GM12878 (cell line): ENCODE results near the gene AGBL4. TPM values are rescaled to one million over a fixed set of nuclear protein-coding genes. Genes with fewer than 3 reads are reported as not detected.

ENCODE experiments used
- ATAC-seq: fragments of 200-7000 bp; cut with Tn5 transposase; 3 replicates; pipeline ENCODE4 v1.9.1; 2020; ENCODE audit warnings: mild to moderate bottlenecking, moderate library complexity
- BruUV-seq: library from RNA; stranded (reverse); fragments of 400-500 nt; replicated peaks from 2 replicates; lab custom pipeline; 2021; lab: Mats Ljungman, UMichigan
- CTCF ChIA-PET: fragments of 300-600 bp; sonication (Branson Sonifier 250); formaldehyde crosslinking; extraction: SDS; loops from one replicate; lab custom pipeline; 2021; ENCODE audit warnings: inconsistent platforms; lab: Yijun Ruan, JAX
- POLR2A ChIA-PET: fragments of 350-600 bp; formaldehyde crosslinking; extraction: SDS; loops from one replicate; lab custom pipeline; 2021; ENCODE audit warnings: inconsistent platforms; lab: Charles Lee
- RAD21 ChIA-PET: fragments of 300-600 bp; sonication (Branson Sonifier 250); formaldehyde crosslinking; loops from one replicate; lab custom pipeline; 2023; ENCODE audit warnings: antibody characterized with exemption; ENCODE audit not compliant: unreplicated experiment; lab: Charles Lee
- SMC1A ChIA-PET: fragments of 300-600 bp; sonication (Branson Sonifier 250); formaldehyde crosslinking; loops from one replicate; lab custom pipeline; 2023; ENCODE audit not compliant: unreplicated experiment, uncharacterized antibody; lab: Charles Lee
- DNase-seq: peaks from one replicate; pipeline ENCODE4 v3.0.0-alpha.2; 2011; ENCODE audit warnings: low read depth, low spot score
- FAIRE-seq: peaks from 3 replicates; lab custom pipeline; 2011; peaks lifted over from hg19 to GRCh38; lab: Jason Lieb, UNC
- H2AFZ ChIP-seq: 2 replicates; pipeline ENCODE4 v1.6.0; 2011; ENCODE audit warnings: low read depth, low read length, control low read depth; ENCODE audit not compliant: control insufficient read depth
- H3K27ac ChIP-seq: 2 replicates; pipeline ENCODE4 v1.5.1; 2011; ENCODE audit warnings: control low read depth; ENCODE audit not compliant: control insufficient read depth, insufficient read depth
- H3K27me3 ChIP-seq, 2 experiments: replicated peaks in 1 of 2; 2 replicates each; pipeline versions ENCODE4 v1.6.0 to v1.6.1; 2011; ENCODE audit warnings: low read length in 1 of 2; ENCODE audit not compliant: control insufficient read depth in 2 of 2, insufficient read depth in 2 of 2
- H3K36me3 ChIP-seq, 2 experiments: 2 replicates each; pipeline ENCODE4 v1.5.1; 2011; ENCODE audit warnings: low read length in 1 of 2; ENCODE audit not compliant: control insufficient read depth in 2 of 2, insufficient read depth in 2 of 2
- H3K4me1 ChIP-seq: 2 replicates; pipeline ENCODE4 v1.6.1; 2011; ENCODE audit warnings: mild to moderate bottlenecking, low read length, moderate library complexity, mixed read lengths; ENCODE audit not compliant: control insufficient read depth, insufficient read depth
- H3K4me2 ChIP-seq: 2 replicates; pipeline ENCODE4 v1.6.0; 2011; ENCODE audit warnings: control low read depth; ENCODE audit not compliant: control insufficient read depth, insufficient read depth
- H3K4me3 ChIP-seq: fragments of 200-600 bp; sonication (generic); 2 replicates; pipeline ENCODE4 v1.5.1; 2016
- H3K79me2 ChIP-seq: 2 replicates; pipeline ENCODE4 v1.6.0; 2011; ENCODE audit warnings: low read length; ENCODE audit not compliant: control insufficient read depth, insufficient read depth
- H3K9ac ChIP-seq: 2 replicates; pipeline ENCODE4 v1.8.0; 2011; ENCODE audit warnings: low read length, control low read depth, mixed read lengths; ENCODE audit not compliant: control insufficient read depth, insufficient read depth
- H3K9me3 ChIP-seq: replicated peaks from 3 replicates; pipeline ENCODE4 v1.5.1; 2011; ENCODE audit warnings: mild to moderate bottlenecking, low read length; ENCODE audit not compliant: control insufficient read depth, insufficient read depth
- H4K20me1 ChIP-seq: 2 replicates; pipeline ENCODE4 v1.6.0; 2011; ENCODE audit not compliant: control insufficient read depth, insufficient read depth
- BCL11A ChIP-seq: IDR thresholded peaks from 2 replicates; pipeline ENCODE4 v1.6.1; 2011; ENCODE audit warnings: low read depth, low read length
- BCLAF1 ChIP-seq: fragments of 450-650 bp; IDR thresholded peaks from 2 replicates; pipeline ENCODE4 v1.6.1; 2017; ENCODE audit warnings: antibody characterized with exemption, mild to moderate bottlenecking, moderate library complexity
- CTCF ChIP-seq, 3 experiments: IDR thresholded peaks in 2 of 3; conservative IDR thresholded peaks in 1 of 3; 2 replicates each; pipeline ENCODE4 v1.5.1; 2011; ENCODE audit warnings: low read depth in 3 of 3, low read length in 3 of 3, mild to moderate bottlenecking in 3 of 3, control low read depth in 2 of 3, moderate library complexity in 2 of 3, inconsistent platforms in 1 of 3, mixed read lengths in 1 of 3; ENCODE audit not compliant: control insufficient read depth in 2 of 3, insufficient read depth in 1 of 3; ENCODE audit errors: extremely low read depth in 1 of 3
- EGR1 ChIP-seq, 2 experiments: IDR thresholded peaks; 1 replicate in 1 of 2; 2 replicates in 1 of 2; pipeline ENCODE4 v1.6.1; 2011 to 2012; ENCODE audit warnings: low read depth in 2 of 2, low read length in 2 of 2, borderline replicate concordance in 1 of 2, mild to moderate bottlenecking in 1 of 2, moderate library complexity in 1 of 2
- EZH2 ChIP-seq: IDR thresholded peaks from 2 replicates; pipeline ENCODE4 v1.6.1; 2012; ENCODE audit warnings: low read depth, mild to moderate bottlenecking, control low read depth, inconsistent platforms, low read length, borderline replicate concordance; ENCODE audit not compliant: control insufficient read depth
- NFIC ChIP-seq: IDR thresholded peaks from 2 replicates; pipeline ENCODE4 v1.6.1; 2012; ENCODE audit warnings: low read depth, mild to moderate bottlenecking, inconsistent platforms, low read length, moderate library complexity
- SIX5 ChIP-seq: IDR thresholded peaks from 2 replicates; pipeline ENCODE4 v1.6.1; 2011; ENCODE audit warnings: mild to moderate bottlenecking, low read depth, low read length, moderate library complexity; ENCODE audit not compliant: severe bottlenecking
- SREBF2 ChIP-seq: IDR thresholded peaks from 2 replicates; pipeline ENCODE4 v1.6.1; 2012; ENCODE audit warnings: mild to moderate bottlenecking, low read length
- ZNF592 ChIP-seq: fragments of 450-650 bp; IDR thresholded peaks from 2 replicates; pipeline ENCODE4 v1.6.1; 2017; ENCODE audit warnings: mild to moderate bottlenecking, moderate library complexity
- WGBS: methylation state at CpG from one replicate; pipeline ENCODE4 v1.1.6; 2016; ENCODE audit warnings: low lambda C conversion rate; ENCODE audit not compliant: insufficient replicate concordance, insufficient coverage; ENCODE audit errors: missing lambda C conversion rate; 5-methylcytosine and 5-hydroxymethylcytosine counted together
- in situ Hi-C: fragments of 300-500 bp; cut with MboI; formaldehyde crosslinking; loops from 9 replicates; pipeline ENCODE4 v1.14.3; 2018; ENCODE audit warnings: mixed read lengths
- intact Hi-C: fragments of 100-400 bp; cut with micrococcal nuclease; formaldehyde crosslinking; loops from one replicate; pipeline ENCODE4 v1.14.2; 2022; ENCODE audit not compliant: unreplicated experiment
- polyA plus RNA-seq, 11 experiments: library from polyadenylated mRNA; depleted of rRNA in 4 of 11; unstranded in 6 of 11; stranded (reverse) in 5 of 11; fragments of >200 nt; fragmentation: Nextera tagmentation in 4 of 11; fragmentation: Illumina TruSeq in 1 of 11; extraction: Ambion mirVana in 4 of 11; extraction: Trizol in 1 of 11; gene quantifications; 1 replicate in 1 of 11; 2 replicates in 10 of 11; pipeline versions ENCODE4 v1.2.1 to v1.2.3, GENCODE V29; 2011 to 2016; ENCODE audit warnings: inconsistent platforms in 2 of 11, missing spikeins in 2 of 11, low read depth in 1 of 11
- total RNA-seq, 4 experiments: library from RNA; depleted of rRNA in 3 of 4; stranded (reverse); fragments of >200 nt in 3 of 4; fragmentation: Illumina TruSeq in 1 of 4; extraction: Trizol in 1 of 4; gene quantifications; 2 replicates each; pipeline versions ENCODE4 v1.2.1 to v1.2.3, GENCODE V29; 2013 to 2021

AGBL4 gene
- total and polyA plus RNA-seq, 10 of the 15 experiments (the other 5 are each of a cell fraction or from before 2014, with no cell fraction given) = 0.31 TPM; not detected in 9

- Histone ChIP-seq H3K27me3 (no peaks in the 10 kb centered on the region), H3K36me3 (no peaks in the 10 kb centered on the region), H3K27ac (no peak overlapping the region), H3K9ac (no peak overlapping the region)
- no peak for ATAC-seq
- 0% methylated on average over 2 of the region's 2 CpGs for WGBS
- CTCF ChIA-PET = no interaction called here
- in situ Hi-C loops = loop anchor here (10.0 kb wide), 1 partner anchor 1418 kb away; no protein-coding TSS in a partner anchor
- TF ChIP-seq EGR1 (IDR thresholded peaks at IDR 0.05; ENCODE audit: borderline replicate concordance in 1 of 2, low read depth in 2 of 2, low read length in 2 of 2) = no peak
- TF ChIP-seq BCLAF1 = no peak
- TF ChIP-seq SREBF2 = no peak
- TF ChIP-seq SIX5 = no peak
- TF ChIP-seq EZH2 = no peak
- no peak for TF ChIP-seq BCL11A
- no peak for TF ChIP-seq NFIC
- no peak for TF ChIP-seq CTCF (IDR thresholded peaks at IDR 0.05 in 2 of 3, conservative IDR thresholded peaks at IDR 0.05 in 1 of 3; ENCODE audit: control insufficient read depth in 2 of 3, extremely low read depth in 1 of 3, insufficient read depth in 1 of 3, low read depth in 3 of 3, low read length in 3 of 3)
- TF ChIP-seq ZNF592 = no peak
- TF ChIP-seq, all 136 proteins: peak for 0
- FAIRE-seq = no peak
- SMC1A ChIA-PET = no interaction called here
- H3K4me1 ChIP-seq = no peaks in the 10 kb centered on the region
- RAD21 ChIA-PET = no interaction called here
- POLR2A ChIA-PET = no interaction called here
- no peak overlapping the region for H3K4me2 ChIP-seq
- H2AFZ ChIP-seq = no peak overlapping the region
- H3K79me2 ChIP-seq = no peaks in the 10 kb centered on the region
- no peaks in the 10 kb centered on the region for H4K20me1 ChIP-seq
- H3K9me3 ChIP-seq = no peaks in the 10 kb centered on the region
- no peak for DNase-seq
- no TSS peak for BruUV-seq
- intact Hi-C loops = loop anchor here (2.0 kb wide), 1 partner anchor 1416 kb away; no protein-coding TSS in a partner anchor
- H3K4me3 ChIP-seq = no peak overlapping the region
These were observed 1106.7 kb downstream of the AGBL4 start for GRCh38 chr1:48917070-48917454.
